ENCODE measurements around the gene TOP2A. TPM values are rescaled to one million over a fixed set of nuclear protein-coding genes. Genes with fewer than 3 reads are reported as not detected.

TOP2A gene
- total RNA-seq, 4 donors from 2014 or later = 0.75 to 8.5 (median 3.7) TPM

GRCh38 chr17:40411821-40412220, 5.9 kb downstream of the TOP2A start:
- TF ChIP-seq, protein P1, sequence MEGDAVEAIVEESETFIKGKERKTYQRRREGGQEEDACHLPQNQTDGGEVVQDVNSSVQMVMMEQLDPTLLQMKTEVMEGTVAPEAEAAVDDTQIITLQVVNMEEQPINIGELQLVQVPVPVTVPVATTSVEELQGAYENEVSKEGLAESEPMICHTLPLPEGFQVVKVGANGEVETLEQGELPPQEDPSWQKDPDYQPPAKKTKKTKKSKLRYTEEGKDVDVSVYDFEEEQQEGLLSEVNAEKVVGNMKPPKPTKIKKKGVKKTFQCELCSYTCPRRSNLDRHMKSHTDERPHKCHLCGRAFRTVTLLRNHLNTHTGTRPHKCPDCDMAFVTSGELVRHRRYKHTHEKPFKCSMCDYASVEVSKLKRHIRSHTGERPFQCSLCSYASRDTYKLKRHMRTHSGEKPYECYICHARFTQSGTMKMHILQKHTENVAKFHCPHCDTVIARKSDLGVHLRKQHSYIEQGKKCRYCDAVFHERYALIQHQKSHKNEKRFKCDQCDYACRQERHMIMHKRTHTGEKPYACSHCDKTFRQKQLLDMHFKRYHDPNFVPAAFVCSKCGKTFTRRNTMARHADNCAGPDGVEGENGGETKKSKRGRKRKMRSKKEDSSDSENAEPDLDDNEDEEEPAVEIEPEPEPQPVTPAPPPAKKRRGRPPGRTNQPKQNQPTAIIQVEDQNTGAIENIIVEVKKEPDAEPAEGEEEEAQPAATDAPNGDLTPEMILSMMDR (IDR thresholded peaks at IDR 0.05; ENCODE audit: low read depth) = no peak

GRCh38 chr17:40410082-40410481, 7.6 kb downstream of the TOP2A start:
- TF ChIP-seq, protein P1 (IDR thresholded peaks at IDR 0.05; ENCODE audit: low read depth) = no peak

GRCh38 chr17:40407460-40407859, 10.2 kb downstream of the TOP2A start:
- TF ChIP-seq, protein P1 (IDR thresholded peaks at IDR 0.05; ENCODE audit: low read depth) = no peak

DNA sequence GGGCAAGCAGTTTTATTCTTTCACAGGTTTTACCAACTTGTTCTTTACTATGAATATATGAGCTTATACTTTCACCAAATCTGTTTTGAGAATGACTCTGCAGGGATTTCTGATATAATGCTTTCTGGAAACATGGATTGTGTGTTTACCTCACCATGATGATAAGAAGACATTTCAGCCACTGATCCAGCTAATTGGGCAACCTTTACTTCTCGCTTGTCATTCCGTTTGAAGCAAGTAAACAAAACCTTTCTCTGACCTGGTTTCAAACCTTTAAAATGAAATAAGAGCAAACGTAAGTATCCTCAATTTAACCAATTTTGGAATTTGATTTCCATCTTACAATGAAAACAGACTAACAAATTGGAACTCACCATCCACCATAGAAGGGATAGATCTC, 13.7 kb downstream of the TOP2A start:
- TF ChIP-seq, protein P1 (IDR thresholded peaks at IDR 0.05; ENCODE audit: low read depth) = no peak

- TF ChIP-seq, protein P1 (IDR thresholded peaks at IDR 0.05; ENCODE audit: low read depth) = no peak
Measured at GRCh38 chr17:40402668-40403067, 15.0 kb downstream of the TOP2A start.

- TF ChIP-seq, protein P1 (IDR thresholded peaks at IDR 0.05; ENCODE audit: low read depth) = no peak
Measured at GRCh38 chr17:40399185-40399584, 18.5 kb downstream of the TOP2A start.

DNA sequence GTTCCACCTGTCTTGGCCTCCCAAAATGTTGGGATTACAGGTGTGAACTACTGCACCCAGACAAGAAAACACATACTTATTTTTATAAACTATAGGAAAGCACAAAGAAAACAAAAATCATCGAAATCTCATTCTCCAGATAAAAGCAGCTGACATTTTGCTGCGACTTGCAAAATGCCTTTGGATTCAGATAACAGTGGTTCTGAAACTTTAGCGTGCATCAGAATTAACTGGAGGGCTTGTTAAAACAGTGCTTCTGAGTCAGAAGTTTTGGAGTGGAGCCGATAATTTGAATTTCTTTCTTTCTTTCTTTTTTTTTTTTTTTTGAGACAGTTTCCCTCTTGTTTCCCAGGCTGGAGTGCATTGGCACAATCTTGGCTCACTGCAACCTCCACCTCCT, 35.4 kb downstream of the TOP2A start:
- TF ChIP-seq, protein P1 (IDR thresholded peaks at IDR 0.05; ENCODE audit: low read depth) = no peak
